Mesenchymal stem cell (in vitro differentiated cells and primary cell): ENCODE measurements around the gene RAPGEF6.

Experiments
- DNase-seq: peaks from one replicate; pipeline ENCODE4 v3.0.0-alpha.2; 2013
- H2AFZ ChIP-seq: one replicate; pipeline ENCODE4 v1.6.1; 2013; ENCODE audit warnings: low read depth, mild to moderate bottlenecking, control low read depth, inconsistent platforms, low read length, moderate library complexity
- H2AK5ac ChIP-seq: 2 replicates; pipeline ENCODE4 v1.6.1; 2013; ENCODE audit warnings: low read length, moderate library complexity, mild to moderate bottlenecking, inconsistent platforms; ENCODE audit not compliant: severe bottlenecking
- H2BK120ac ChIP-seq: one replicate; pipeline ENCODE4 v1.6.1; 2013; ENCODE audit warnings: low read depth, mild to moderate bottlenecking, inconsistent platforms, low read length, moderate library complexity
- H2BK12ac ChIP-seq, 2 experiments: one replicate each; pipeline ENCODE4 v1.6.1; 2013; ENCODE audit warnings: inconsistent platforms in 2 of 2, low read length in 2 of 2, mild to moderate bottlenecking in 2 of 2, moderate library complexity in 2 of 2, control low read depth in 1 of 2
- H2BK15ac ChIP-seq: one replicate; pipeline ENCODE4 v1.6.1; 2013; ENCODE audit warnings: mild to moderate bottlenecking, low read depth, inconsistent platforms; ENCODE audit not compliant: poor library complexity, severe bottlenecking
- H2BK5ac ChIP-seq: 2 replicates; pipeline ENCODE4 v1.6.1; 2013; ENCODE audit warnings: low read depth, mild to moderate bottlenecking, low read length, control low read depth, inconsistent platforms; ENCODE audit not compliant: poor library complexity, severe bottlenecking
- H3K14ac ChIP-seq, 2 experiments: one replicate each; pipeline ENCODE4 v1.6.1; 2013; ENCODE audit warnings: inconsistent platforms in 2 of 2, low read length in 2 of 2, control low read depth in 1 of 2, mild to moderate bottlenecking in 1 of 2, moderate library complexity in 1 of 2
- H3K18ac ChIP-seq, 2 experiments: one replicate each; pipeline ENCODE4 v1.6.1; 2013; ENCODE audit warnings: inconsistent platforms in 2 of 2, low read length in 2 of 2, control low read depth in 1 of 2, low read depth in 1 of 2, mild to moderate bottlenecking in 1 of 2
- H3K23ac ChIP-seq, 2 experiments: one replicate each; pipeline ENCODE4 v1.6.1; 2013; ENCODE audit warnings: inconsistent platforms in 2 of 2, low read length in 2 of 2, mild to moderate bottlenecking in 2 of 2, moderate library complexity in 2 of 2, control low read depth in 1 of 2
- H3K27ac ChIP-seq: 2 replicates; pipeline ENCODE4 v1.5.1; 2013; ENCODE audit warnings: mild to moderate bottlenecking, moderate library complexity, low read length, control low read depth, inconsistent platforms; ENCODE audit not compliant: poor library complexity, severe bottlenecking
- H3K27me3 ChIP-seq, 2 experiments: 2 replicates each; pipeline versions ENCODE4 v1.6.1 to v1.7.0; 2013; ENCODE audit warnings: low read length in 2 of 2, mild to moderate bottlenecking in 2 of 2, moderate library complexity in 2 of 2, control low read depth in 1 of 2, inconsistent platforms in 1 of 2; ENCODE audit not compliant: control insufficient read depth in 1 of 2, insufficient read depth in 1 of 2
- H3K36me3 ChIP-seq, 2 experiments: 2 replicates each; pipeline versions ENCODE4 v1.6.1 to v1.7.0; 2013; ENCODE audit warnings: low read length in 2 of 2, control low read depth in 1 of 2, inconsistent platforms in 1 of 2, low read depth in 1 of 2, mild to moderate bottlenecking in 1 of 2; ENCODE audit not compliant: insufficient read depth in 2 of 2, control insufficient read depth in 1 of 2
- H3K4ac ChIP-seq, 2 experiments: one replicate each; pipeline ENCODE4 v1.6.1; 2013; ENCODE audit warnings: inconsistent platforms in 2 of 2, low read length in 2 of 2, mild to moderate bottlenecking in 2 of 2, moderate library complexity in 2 of 2, control low read depth in 1 of 2, low read depth in 1 of 2
- H3K4me1 ChIP-seq: 2 replicates; pipeline ENCODE4 v1.6.1; 2013; ENCODE audit warnings: low read depth, low read length, control low read depth; ENCODE audit not compliant: control insufficient read depth, insufficient read depth
- H3K4me2 ChIP-seq: 2 replicates; pipeline ENCODE4 v1.6.1; 2013; ENCODE audit warnings: low read length, mild to moderate bottlenecking, inconsistent platforms; ENCODE audit not compliant: poor library complexity, severe bottlenecking
- H3K4me3 ChIP-seq, 2 experiments: 2 replicates each; pipeline versions ENCODE4 v1.5.1 to v1.7.0; 2013; ENCODE audit warnings: low read length in 2 of 2, mild to moderate bottlenecking in 2 of 2, control low read depth in 1 of 2, low read depth in 1 of 2; ENCODE audit not compliant: insufficient read depth in 1 of 2
- H3K79me1 ChIP-seq: replicated peaks from 2 replicates; pipeline ENCODE4 v1.6.1; 2013; ENCODE audit warnings: mild to moderate bottlenecking, control low read depth, low read length, inconsistent platforms; ENCODE audit not compliant: poor library complexity, severe bottlenecking
- H3K9ac ChIP-seq: 2 replicates; pipeline ENCODE4 v1.7.0; 2013; ENCODE audit warnings: mild to moderate bottlenecking, low read length, moderate library complexity
- H3K9me3 ChIP-seq: 2 replicates; pipeline ENCODE4 v1.7.0; 2013; ENCODE audit warnings: mild to moderate bottlenecking, low read length; ENCODE audit not compliant: control insufficient read depth
- H4K8ac ChIP-seq: one replicate; pipeline ENCODE4 v1.6.1; 2013; ENCODE audit warnings: inconsistent platforms, mild to moderate bottlenecking, low read length, moderate library complexity
- H4K91ac ChIP-seq: one replicate; pipeline ENCODE4 v1.6.1; 2013; ENCODE audit warnings: mild to moderate bottlenecking, low read length, inconsistent platforms
- whole genome bisulfite sequencing: methylation state at CpG from one replicate; pipeline ENCODE4 v1.1.7; 2013; ENCODE audit warnings: mixed read lengths; 5-methylcytosine and 5-hydroxymethylcytosine counted together

Gene RAPGEF6

DNA sequence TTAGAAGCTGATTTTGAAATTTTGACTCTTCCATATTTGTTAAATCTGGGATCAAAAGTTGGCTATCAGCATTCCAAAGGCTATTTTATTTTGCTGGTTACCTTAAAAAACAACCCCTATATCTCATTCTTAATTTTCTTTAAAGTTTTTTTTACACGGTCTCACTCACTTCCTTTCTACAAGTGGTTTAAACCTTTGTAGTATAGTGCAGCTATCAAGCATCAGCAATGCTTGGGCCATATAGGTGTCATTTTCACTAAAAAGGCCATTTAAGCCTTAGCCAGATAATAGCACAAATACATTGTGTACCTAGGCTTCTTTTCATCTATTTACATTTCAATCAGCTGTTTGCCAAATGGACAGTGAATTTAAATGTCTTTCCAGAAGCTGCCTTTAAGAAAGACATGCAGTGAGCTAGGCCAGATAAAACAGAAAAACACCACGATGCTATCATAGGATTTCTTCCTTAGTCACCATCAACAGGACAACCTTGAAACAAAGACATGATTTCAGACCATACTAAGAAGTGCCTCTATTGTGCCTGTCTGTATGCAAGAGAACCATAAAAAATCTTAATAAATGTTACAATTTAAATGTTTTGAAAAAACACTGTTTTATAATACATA lies 104.2 kb downstream of the RAPGEF6 start:
- Histone ChIP-seq H2BK5ac (no peak overlapping the region), H2AFZ (no peak overlapping the region), H3K79me1 (peaks cover 5% of the 10 kb centered on the region), H2BK120ac (no peak overlapping the region), H3K9me3 (no peaks in the 10 kb centered on the region), H4K8ac (no peak overlapping the region), H3K4me2 (no peak overlapping the region), H3K4ac (no peak overlapping the region), H3K14ac (no peak overlapping the region), H3K36me3 (no peaks in the 10 kb centered on the region), H3K18ac (no peak overlapping the region), H4K91ac (no peak overlapping the region), H2BK12ac (no peak overlapping the region), H3K9ac (no peak overlapping the region), H2AK5ac (no peak overlapping the region), H3K27ac (no peak overlapping the region), H2BK15ac (no peak overlapping the region), H3K27me3 (no peaks in the 10 kb centered on the region), H3K4me3 (no peak overlapping the region), H3K4me1 (no peaks in the 10 kb centered on the region), H3K23ac (no peak overlapping the region)
- no peak for DNase-seq
- WGBS = 100% methylated on average over 2 of the region's 2 CpGs

DNA sequence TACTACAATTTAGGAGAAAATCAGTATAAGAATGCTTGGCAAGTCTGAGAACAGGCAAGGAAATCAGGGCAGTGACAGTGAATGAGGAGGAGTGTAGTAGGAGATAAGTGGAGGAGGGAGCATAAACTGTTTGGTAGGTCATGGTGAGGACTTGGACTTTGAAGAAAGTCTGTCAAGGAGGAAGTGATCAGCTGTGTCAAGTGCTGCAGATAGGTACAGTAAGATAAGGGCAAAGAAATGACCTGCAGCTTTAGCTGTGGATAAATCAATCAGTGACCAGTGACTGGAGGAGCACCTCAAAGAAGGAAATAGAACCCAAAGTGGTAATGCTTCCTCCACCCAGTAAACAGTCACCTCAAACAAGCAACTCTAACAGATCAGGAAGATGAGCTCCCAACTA lies 106.3 kb downstream of the RAPGEF6 start:
- no peak overlapping the region for H2AK5ac ChIP-seq
- no peak for DNase-seq
- no peak overlapping the region for H3K4me3 ChIP-seq
- H2AFZ ChIP-seq = no peak overlapping the region
- no peaks in the 10 kb centered on the region for H3K4me1 ChIP-seq
- H2BK120ac ChIP-seq = no peak overlapping the region
- H3K79me1 ChIP-seq = peaks cover 6% of the 10 kb centered on the region
- no peaks in the 10 kb centered on the region for H3K9me3 ChIP-seq
- H3K27me3 ChIP-seq = no peaks in the 10 kb centered on the region
- H3K36me3 ChIP-seq = no peaks in the 10 kb centered on the region
- H2BK15ac ChIP-seq = no peak overlapping the region
- no peak overlapping the region for H3K23ac ChIP-seq
- no peak overlapping the region for H3K18ac ChIP-seq
- H4K91ac ChIP-seq = no peak overlapping the region
- H3K4ac ChIP-seq = no peak overlapping the region
- H3K14ac ChIP-seq = no peak overlapping the region
- H4K8ac ChIP-seq = no peak overlapping the region
- no peak overlapping the region for H2BK5ac ChIP-seq
- no peak overlapping the region for H2BK12ac ChIP-seq
- H3K9ac ChIP-seq = no peak overlapping the region
- no peak overlapping the region for H3K4me2 ChIP-seq
- no peak overlapping the region for H3K27ac ChIP-seq

DNA sequence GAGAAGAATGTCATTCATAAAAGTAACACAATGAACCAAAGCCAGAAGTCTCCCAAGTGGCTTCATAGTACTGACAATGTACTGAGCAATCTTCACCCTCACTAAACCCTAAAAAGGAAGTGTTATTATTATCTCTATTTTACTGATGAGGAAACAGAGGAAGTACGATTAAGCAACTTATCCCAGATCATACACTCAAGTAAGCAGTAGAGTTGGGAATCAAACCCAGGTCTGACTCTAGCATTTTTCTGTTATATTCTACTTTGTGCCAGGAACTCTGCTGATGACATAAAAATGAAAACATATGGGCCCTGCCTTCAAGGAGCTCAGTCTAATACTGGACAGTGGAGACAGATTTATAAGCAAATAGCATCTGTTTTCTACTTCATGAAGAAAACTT lies 109.2 kb downstream of the RAPGEF6 start:
- Histone ChIP-seq H3K18ac (no peak overlapping the region), H3K4me3 (no peak overlapping the region), H3K27ac (no peak overlapping the region), H3K27me3 (no peaks in the 10 kb centered on the region), H3K14ac (no peak overlapping the region), H2BK120ac (no peak overlapping the region), H3K9me3 (no peaks in the 10 kb centered on the region), H2AK5ac (no peak overlapping the region), H3K4me1 (no peaks in the 10 kb centered on the region), H3K23ac (no peak overlapping the region), H2BK5ac (no peak overlapping the region), H2AFZ (no peak overlapping the region), H3K9ac (no peak overlapping the region), H2BK12ac (no peak overlapping the region), H3K79me1 (peaks cover 10% of the 10 kb centered on the region), H3K4me2 (no peak overlapping the region), H3K4ac (no peak overlapping the region), H4K8ac (no peak overlapping the region), H4K91ac (no peak overlapping the region), H3K36me3 (no peaks in the 10 kb centered on the region), H2BK15ac (no peak overlapping the region)
- no peak for DNase-seq
- WGBS = 100% methylated on average over 1 of the region's 1 CpG

DNA sequence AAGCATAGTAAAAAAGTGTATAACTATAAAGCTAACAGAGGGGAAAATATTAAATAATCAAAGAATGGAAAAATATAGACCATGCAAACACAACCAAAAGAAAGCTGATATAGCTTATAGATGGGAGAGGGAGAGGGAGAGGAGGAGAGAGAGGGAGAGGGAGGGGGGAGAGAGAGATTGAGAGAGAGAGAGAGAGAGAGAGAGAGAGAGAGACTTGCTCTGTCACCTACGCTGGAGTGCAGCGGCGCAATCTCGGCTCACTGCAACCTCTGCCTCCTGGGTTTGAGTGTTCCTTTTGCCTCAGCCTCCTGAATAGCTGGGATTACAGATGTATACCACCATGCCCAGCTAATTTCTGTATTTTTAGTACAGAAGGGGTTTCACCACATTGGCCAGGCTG lies 110.6 kb downstream of the RAPGEF6 start:
- 86% methylated on average over 4 of the region's 4 CpGs for WGBS
- H3K4me1 ChIP-seq = no peaks in the 10 kb centered on the region
- DNase-seq = no peak
- no peak overlapping the region for H3K23ac ChIP-seq
- H3K79me1 ChIP-seq = peaks cover 8% of the 10 kb centered on the region
- H3K4ac ChIP-seq = no peak overlapping the region
- no peak overlapping the region for H2AK5ac ChIP-seq
- H2BK120ac ChIP-seq = no peak overlapping the region
- no peak overlapping the region for H2AFZ ChIP-seq
- H2BK12ac ChIP-seq = no peak overlapping the region
- H3K4me2 ChIP-seq = no peak overlapping the region
- H3K18ac ChIP-seq = no peak overlapping the region
- H3K9me3 ChIP-seq = no peaks in the 10 kb centered on the region
- H3K14ac ChIP-seq = no peak overlapping the region
- H3K9ac ChIP-seq = no peak overlapping the region
- no peak overlapping the region for H2BK15ac ChIP-seq
- no peak overlapping the region for H3K4me3 ChIP-seq
- H4K8ac ChIP-seq = no peak overlapping the region
- H3K27me3 ChIP-seq = no peaks in the 10 kb centered on the region
- H2BK5ac ChIP-seq = no peak overlapping the region
- H4K91ac ChIP-seq = no peak overlapping the region
- peaks cover 0 to 7% of the 10 kb centered on the region in 2 experiments for H3K36me3 ChIP-seq
- no peak overlapping the region for H3K27ac ChIP-seq
